Measurements from ENCODE around the gene ACCS.

- TF ChIP-seq, protein P1, sequence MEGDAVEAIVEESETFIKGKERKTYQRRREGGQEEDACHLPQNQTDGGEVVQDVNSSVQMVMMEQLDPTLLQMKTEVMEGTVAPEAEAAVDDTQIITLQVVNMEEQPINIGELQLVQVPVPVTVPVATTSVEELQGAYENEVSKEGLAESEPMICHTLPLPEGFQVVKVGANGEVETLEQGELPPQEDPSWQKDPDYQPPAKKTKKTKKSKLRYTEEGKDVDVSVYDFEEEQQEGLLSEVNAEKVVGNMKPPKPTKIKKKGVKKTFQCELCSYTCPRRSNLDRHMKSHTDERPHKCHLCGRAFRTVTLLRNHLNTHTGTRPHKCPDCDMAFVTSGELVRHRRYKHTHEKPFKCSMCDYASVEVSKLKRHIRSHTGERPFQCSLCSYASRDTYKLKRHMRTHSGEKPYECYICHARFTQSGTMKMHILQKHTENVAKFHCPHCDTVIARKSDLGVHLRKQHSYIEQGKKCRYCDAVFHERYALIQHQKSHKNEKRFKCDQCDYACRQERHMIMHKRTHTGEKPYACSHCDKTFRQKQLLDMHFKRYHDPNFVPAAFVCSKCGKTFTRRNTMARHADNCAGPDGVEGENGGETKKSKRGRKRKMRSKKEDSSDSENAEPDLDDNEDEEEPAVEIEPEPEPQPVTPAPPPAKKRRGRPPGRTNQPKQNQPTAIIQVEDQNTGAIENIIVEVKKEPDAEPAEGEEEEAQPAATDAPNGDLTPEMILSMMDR (IDR thresholded peaks at IDR 0.05) = no peak
- TF ChIP-seq POLR2A (IDR thresholded peaks at IDR 0.05) (no peak), EP300 (IDR thresholded peaks at IDR 0.05) (no peak)
Observed at GRCh38 chr11:44112091-44112821, 46.2 kb downstream of the ACCS start.

Measured in tibial nerve (tissue), 4 donors.